HG02763 (cell line): ENCODE results near the gene ANKRD6.
"Not testable (repeated sequence)": the region's sequence is repeated elsewhere in the genome, so short reads cannot be mapped to it uniquely, and the experiment has no call there.

ENCODE experiments used
- ATAC-seq: cut with Tn5 transposase; IDR thresholded peaks from one replicate; pipeline ENCODE4 v1.9.1; 2021; ENCODE audit warnings: mild to moderate bottlenecking, moderate library complexity; ENCODE audit not compliant: unreplicated experiment

The ANKRD6 gene

GRCh38 chr6:89641581-89641980, 208.6 kb downstream of the ANKRD6 start:
- not testable (repeated sequence) for ATAC-seq

DNA sequence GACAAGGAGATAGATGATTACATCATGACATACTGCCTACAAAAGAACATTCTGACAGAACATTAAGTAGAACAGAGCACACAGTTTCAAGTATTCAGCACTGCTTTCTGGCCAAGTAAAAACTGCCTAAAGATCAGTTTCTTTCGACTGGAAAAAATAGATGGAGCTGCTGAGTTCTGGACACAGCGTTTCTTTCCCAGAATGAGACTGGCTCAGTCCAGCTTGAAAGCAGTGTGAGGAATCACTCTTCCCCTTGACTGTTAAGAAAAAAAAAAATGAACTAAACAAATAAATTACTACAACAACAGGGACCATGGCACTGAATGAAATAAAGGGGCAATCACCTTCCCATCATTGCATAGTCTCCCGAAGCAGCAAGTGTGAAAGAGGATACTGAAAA, 210.0 kb downstream of the ANKRD6 start:
- no peak for ATAC-seq

GRCh38 chr6:89643406-89643805, 210.5 kb downstream of the ANKRD6 start:
- no peak for ATAC-seq

GRCh38 chr6:89644864-89645263, 211.9 kb downstream of the ANKRD6 start:
- ATAC-seq: no peak

- no peak for ATAC-seq
Measured at GRCh38 chr6:89649682-89650081, 216.7 kb downstream of the ANKRD6 start.

- ATAC-seq: no peak
Measured at GRCh38 chr6:89650579-89650978, 217.6 kb downstream of the ANKRD6 start.

DNA sequence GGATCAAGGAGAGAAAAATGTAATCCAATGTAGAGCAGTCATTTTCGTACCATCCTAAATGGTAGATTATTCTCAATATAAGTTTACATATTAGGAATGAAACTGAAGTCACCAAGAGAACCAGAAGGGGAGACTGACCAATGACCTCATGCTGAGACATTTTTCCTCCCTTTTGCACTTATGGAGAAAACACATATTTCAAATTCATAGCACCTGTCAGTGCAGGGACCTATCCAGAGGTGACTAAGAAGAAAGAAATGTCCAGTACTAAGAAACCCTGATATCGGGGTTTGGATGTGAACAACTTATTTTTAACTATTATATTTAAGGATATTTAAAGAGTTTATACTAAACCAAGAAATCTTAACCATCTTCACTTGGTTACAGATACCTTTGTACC, 222.2 kb downstream of the ANKRD6 start:
- ATAC-seq: no peak

DNA sequence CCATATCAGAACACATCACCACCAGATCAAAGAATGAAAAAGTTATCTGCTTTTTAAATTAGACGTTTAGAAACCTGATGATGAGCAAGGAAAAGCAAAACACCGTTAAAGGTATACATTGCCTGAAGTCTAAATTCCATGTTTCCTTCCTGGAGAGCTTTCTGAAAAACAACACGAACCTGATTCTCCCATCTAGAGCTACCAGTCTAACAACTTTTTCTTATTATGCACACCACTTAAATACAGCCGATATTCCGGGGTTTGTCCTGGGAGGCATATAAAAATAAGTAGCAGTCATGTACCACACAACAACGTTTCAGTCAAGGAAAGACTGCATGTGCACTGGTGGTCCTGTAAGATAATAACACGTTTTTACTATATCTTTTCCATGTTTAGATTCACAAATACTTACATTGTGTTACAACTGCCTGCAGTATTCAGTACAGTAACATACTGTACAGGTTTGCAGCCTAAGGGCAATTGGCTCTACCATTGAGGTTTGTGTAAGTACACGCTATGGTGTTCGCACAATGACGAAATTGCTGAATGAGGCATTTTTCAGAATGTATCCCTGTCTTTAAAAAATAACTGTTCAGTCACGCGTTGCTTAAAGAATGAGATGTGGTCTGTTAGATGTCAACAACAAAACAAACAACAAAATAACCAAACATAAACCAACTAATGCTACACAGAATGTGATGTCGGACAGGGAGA, 224.7 kb downstream of the ANKRD6 start:
- ATAC-seq: no peak

DNA sequence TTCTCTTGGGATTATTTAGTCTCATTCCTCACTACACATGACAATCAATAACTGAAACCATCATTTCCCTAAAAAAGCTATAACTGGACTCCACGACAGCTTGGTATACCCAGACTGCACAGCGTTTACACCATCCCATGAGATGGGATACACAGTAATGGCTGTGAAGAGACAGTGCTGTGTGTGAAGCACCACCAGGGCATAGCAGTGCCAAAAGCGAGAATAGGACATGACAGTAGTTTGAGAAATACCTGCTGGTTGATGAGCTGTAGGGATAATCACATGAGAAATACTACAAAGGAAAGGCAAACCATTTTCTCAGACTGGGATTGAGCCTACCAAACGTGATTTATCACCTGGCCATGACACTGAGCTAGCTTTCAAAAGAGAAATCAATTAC, 228.0 kb downstream of the ANKRD6 start:
- no peak for ATAC-seq

- no peak for ATAC-seq
Measured at GRCh38 chr6:89661559-89661958, 228.6 kb downstream of the ANKRD6 start.

DNA sequence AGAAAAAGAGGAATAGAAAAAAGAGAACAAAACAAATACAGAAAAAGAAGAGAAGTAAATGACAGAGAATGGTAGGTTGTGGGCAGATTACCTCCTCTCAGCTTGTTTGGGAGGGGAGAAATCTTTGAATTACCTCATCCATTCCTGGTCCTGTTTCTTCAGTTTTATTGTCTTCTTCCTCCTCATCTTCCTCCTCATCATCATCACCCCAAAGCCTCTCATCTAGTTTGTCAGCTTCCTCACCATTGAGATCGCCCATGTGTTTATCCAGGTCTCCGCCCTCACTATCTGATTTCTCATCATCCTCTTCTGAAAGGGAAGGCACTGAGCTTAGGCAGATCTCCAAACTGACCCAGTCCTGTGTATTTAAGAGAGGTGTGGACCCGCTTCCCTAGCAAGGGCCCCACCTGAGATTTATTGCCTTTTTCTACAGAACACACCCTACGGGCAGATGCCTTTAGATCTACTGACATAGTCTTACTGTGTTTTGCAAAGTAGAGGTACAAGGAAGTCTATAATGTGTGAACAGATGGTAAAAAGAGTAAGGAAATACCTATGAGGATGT, 229.8 kb downstream of the ANKRD6 start:
- no peak for ATAC-seq

- ATAC-seq: no peak
Measured at GRCh38 chr6:89667872-89668556, 235.1 kb downstream of the ANKRD6 start.

- ATAC-seq: no peak
Measured at GRCh38 chr6:89669002-89669401, 236.1 kb downstream of the ANKRD6 start.

- no peak for ATAC-seq
Measured at GRCh38 chr6:89670935-89671565, 238.1 kb downstream of the ANKRD6 start.

- no peak for ATAC-seq
Measured at GRCh38 chr6:89675949-89676748, 243.2 kb downstream of the ANKRD6 start.

DNA sequence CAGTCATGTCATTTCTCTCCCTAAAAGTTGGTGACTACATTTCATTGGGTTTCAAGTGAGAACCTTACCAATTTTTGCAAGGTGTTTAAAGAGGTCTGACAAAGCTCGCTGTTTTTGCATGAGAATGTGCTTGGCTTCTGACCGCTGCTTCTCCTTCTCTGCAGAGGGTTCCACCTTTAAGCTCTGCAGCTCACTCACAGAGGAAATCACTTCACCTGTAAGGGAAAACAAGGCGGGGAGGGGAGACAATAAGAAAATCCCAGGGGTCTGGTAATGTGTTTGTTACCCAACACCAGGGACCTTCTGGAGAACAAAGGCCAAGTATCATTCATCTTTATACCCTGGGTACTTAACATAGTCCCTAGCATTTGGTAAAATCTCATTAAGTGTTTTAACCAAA, 245.6 kb downstream of the ANKRD6 start:
- no peak for ATAC-seq

DNA sequence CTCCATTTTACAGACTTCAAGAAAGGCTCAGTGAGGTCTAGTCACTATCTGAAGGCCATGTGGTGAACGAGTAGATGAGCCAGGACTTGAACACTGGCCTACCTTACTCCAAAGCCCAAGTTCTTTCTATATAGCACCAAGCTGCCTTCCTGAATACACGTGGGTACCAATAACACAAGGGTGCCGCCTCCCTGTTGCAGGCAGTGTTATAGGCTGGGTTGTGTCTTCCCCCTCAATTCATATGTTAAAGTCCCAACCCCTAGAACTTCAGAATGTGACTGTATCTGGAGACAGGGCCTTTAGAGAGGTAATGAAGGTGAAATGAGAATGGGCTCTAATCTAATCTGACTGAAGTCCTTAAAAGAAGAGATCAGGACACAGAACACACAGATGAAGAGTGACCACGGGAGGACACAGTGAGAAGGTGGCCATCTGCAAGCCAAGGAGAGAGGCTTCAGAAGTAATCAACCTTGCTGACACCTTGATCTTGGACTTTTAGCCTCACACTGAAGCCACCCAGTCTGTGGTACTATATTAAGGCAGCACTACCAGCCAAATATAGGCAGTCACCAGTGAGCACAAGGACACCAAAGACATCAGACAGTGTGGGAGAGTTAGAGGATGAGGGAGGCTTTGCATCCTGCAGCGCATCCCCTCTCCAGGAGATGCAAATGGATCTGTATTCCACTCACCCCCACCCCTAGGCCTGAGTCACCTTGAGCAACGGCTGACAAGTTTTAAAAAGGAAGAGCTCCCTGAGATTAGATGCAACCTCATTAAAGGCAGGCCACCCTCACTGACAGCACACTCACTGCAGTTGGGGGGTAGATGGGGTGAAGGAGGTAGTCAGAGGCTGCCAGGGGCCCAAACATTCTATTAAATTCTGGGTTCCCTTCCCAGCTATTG, 246.5 kb downstream of the ANKRD6 start:
- ATAC-seq: no peak

DNA sequence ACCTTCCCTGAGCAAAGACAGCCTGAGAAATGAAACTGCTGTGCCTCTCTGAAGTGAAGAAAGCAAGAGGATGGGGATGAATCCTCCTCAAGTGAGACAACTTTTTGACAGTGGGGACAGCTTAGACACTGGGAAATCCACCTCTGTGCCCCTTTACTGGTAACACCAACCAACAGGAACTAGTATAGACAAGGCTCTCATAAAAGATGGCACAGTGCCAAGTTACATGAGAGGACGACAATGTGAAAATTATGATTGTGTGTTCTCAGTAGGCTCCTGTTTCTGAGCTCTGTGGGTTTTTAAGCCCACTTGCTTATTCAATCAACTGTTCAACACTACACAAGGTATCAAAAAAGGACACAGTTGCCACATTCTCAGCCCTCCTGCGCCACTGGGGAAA, 247.2 kb downstream of the ANKRD6 start:
- no peak for ATAC-seq

GRCh38 chr6:89680551-89680950, 247.6 kb downstream of the ANKRD6 start:
- no peak for ATAC-seq

- ATAC-seq: no peak
Measured at GRCh38 chr6:89681983-89682564, 249.1 kb downstream of the ANKRD6 start.
